ENCODE data around the gene G0S2.

DNA sequence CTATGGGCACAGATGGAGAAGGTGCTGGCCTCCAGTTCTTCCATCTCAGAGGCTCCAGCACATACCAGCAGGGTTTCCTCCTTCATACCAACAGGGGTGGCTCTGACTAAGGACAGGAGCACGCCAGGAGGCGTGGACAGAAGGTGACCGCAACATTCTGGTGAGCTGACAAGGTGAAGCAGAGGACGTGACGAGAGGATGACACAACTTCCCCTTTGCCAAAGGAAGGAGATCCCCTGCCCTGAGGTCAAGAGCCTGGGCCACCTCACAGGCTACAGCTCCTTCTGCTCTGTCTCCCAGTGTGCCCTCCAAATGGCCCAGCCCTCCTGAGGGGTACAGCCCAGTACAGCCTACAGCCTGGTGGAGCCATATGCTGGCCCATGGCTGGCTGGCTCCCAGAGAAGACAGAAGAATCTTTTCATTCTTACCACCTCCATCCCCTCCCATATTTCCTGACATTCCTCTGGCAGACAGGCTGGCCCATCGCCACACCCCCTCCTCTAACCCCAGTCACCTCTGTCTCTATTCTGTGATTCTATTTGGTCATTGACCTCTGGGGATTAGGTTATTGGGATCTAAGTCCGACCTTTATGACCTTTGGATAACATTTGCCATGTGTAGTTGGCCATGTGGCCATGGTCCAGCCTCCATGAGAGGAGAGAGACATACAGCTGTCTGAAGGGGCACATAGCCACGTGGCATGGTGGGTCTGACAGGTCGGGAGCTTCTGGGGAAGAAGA is 17.9 kb upstream of the G0S2 start:
- TF ChIP-seq, protein P1, sequence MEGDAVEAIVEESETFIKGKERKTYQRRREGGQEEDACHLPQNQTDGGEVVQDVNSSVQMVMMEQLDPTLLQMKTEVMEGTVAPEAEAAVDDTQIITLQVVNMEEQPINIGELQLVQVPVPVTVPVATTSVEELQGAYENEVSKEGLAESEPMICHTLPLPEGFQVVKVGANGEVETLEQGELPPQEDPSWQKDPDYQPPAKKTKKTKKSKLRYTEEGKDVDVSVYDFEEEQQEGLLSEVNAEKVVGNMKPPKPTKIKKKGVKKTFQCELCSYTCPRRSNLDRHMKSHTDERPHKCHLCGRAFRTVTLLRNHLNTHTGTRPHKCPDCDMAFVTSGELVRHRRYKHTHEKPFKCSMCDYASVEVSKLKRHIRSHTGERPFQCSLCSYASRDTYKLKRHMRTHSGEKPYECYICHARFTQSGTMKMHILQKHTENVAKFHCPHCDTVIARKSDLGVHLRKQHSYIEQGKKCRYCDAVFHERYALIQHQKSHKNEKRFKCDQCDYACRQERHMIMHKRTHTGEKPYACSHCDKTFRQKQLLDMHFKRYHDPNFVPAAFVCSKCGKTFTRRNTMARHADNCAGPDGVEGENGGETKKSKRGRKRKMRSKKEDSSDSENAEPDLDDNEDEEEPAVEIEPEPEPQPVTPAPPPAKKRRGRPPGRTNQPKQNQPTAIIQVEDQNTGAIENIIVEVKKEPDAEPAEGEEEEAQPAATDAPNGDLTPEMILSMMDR (IDR thresholded peaks at IDR 0.05): no peak
- TF ChIP-seq POLR2A (IDR thresholded peaks at IDR 0.05) (no peak), EP300 (IDR thresholded peaks at IDR 0.05) (no peak)
